ENCODE data around the gene SMURF2.
"Not testable (repeated sequence)": the region's sequence is repeated elsewhere in the genome, so short reads cannot be mapped to it uniquely, and the experiment has no call there.

SMURF2 gene

GRCh38 chr17:64661976-64662773 is at the start of gene SMURF2:
Gene SMURF2 (minus strand): TSS chr17:64662307. CDS start chr17:64661880, 427 bp downstream.
- peak; percentile 88 for DNase-seq

GRCh38 chr17:64709481-64709880 is 47.4 kb upstream of the SMURF2 start:
- DNase-seq = no peak

GRCh38 chr17:64707050-64707591 is 45.0 kb upstream of the SMURF2 start:
- peak; percentile 79 for DNase-seq

- no peak for DNase-seq
Observed at GRCh38 chr17:64706224-64707049, 44.3 kb upstream of the SMURF2 start.

- DNase-seq = no peak
Observed at GRCh38 chr17:64702815-64703214, 40.7 kb upstream of the SMURF2 start.

- no peak for DNase-seq
Observed at GRCh38 chr17:64698725-64699124, 36.6 kb upstream of the SMURF2 start.

GRCh38 chr17:64694207-64694606 is 32.1 kb upstream of the SMURF2 start:
- peak; percentile 41 for DNase-seq

GRCh38 chr17:64692187-64692586 is 30.1 kb upstream of the SMURF2 start:
- DNase-seq = no peak

- no peak for DNase-seq
Observed at GRCh38 chr17:64689106-64689505, 27.0 kb upstream of the SMURF2 start.

- DNase-seq = no peak
Observed at GRCh38 chr17:64688481-64688880, 26.4 kb upstream of the SMURF2 start.

- DNase-seq = no peak
Observed at GRCh38 chr17:64687961-64688360, 25.9 kb upstream of the SMURF2 start.

- DNase-seq = no peak
Observed at GRCh38 chr17:64687376-64687775, 25.3 kb upstream of the SMURF2 start.

- no peak for DNase-seq
Observed at GRCh38 chr17:64686705-64687104, 24.6 kb upstream of the SMURF2 start.

GRCh38 chr17:64685705-64686104 is 23.6 kb upstream of the SMURF2 start:
- no peak for DNase-seq

GRCh38 chr17:64683796-64684195 is 21.7 kb upstream of the SMURF2 start:
- no peak for DNase-seq

- no peak for DNase-seq
Observed at GRCh38 chr17:64682261-64683181, 20.4 kb upstream of the SMURF2 start.

- peak; percentile 74 for DNase-seq
Observed at GRCh38 chr17:64679710-64680216, 17.7 kb upstream of the SMURF2 start.

GRCh38 chr17:64676763-64677162 is 14.7 kb upstream of the SMURF2 start:
- DNase-seq = no peak

GRCh38 chr17:64670843-64671590 is 8.9 kb upstream of the SMURF2 start:
- DNase-seq = not testable (repeated sequence)

GRCh38 chr17:64667807-64668721 is 6.0 kb upstream of the SMURF2 start:
- not testable (repeated sequence) for DNase-seq
